Activated T-helper 2 cell treated with anti-CD3 and anti-CD28 coated beads, Interferon-gamma antibody, Interleukin-2, Interleukin-4, amounts not matched to agents 10 μg/mL and 5 μg/mL and 100 μg/mL, durations not matched to agents 14 hours and 24 hours and 36 hours (primary cell): ENCODE results near the gene TMEM273. TPM values are rescaled to one million over a fixed set of nuclear protein-coding genes. Genes with fewer than 3 reads are reported as not detected.

Experiments used
- DNase-seq: peaks from one replicate; pipeline ENCODE4 v3.0.0; 2021; ENCODE audit warnings: low spot score
- H3K27ac Mint-ChIP-seq: one replicate; pipeline ENCODE4 v1.8.0; 2021; ENCODE audit warnings: mixed read lengths
- H3K27me3 Mint-ChIP-seq: one replicate; pipeline ENCODE4 v1.8.0; 2021; ENCODE audit warnings: low read depth, mixed read lengths
- H3K36me3 Mint-ChIP-seq: one replicate; pipeline ENCODE4 v1.8.0; 2021; ENCODE audit warnings: low read depth, mixed read lengths
- H3K4me1 Mint-ChIP-seq: one replicate; pipeline ENCODE4 v1.8.0; 2021; ENCODE audit warnings: low read depth, mixed read lengths
- H3K4me3 Mint-ChIP-seq: one replicate; pipeline ENCODE4 v1.8.0; 2021; ENCODE audit warnings: low read depth, mild to moderate bottlenecking, moderate library complexity, mixed read lengths
- H3K9me3 Mint-ChIP-seq: one replicate; pipeline ENCODE4 v1.8.0; 2021; ENCODE audit warnings: mixed read lengths
- intact Hi-C: fragments of 100-400 bp; cut with micrococcal nuclease; formaldehyde crosslinking; loops from one replicate; pipeline ENCODE4 v1.15.1; 2023
- total RNA-seq: library from RNA; stranded (reverse); gene quantifications from 2 replicates; pipeline ENCODE4 v1.2.3, GENCODE V29; 2022

Gene TMEM273
- total RNA-seq, 1 donor from 2014 or later, result 58.4 TPM

- intact Hi-C loops, result no loop called here
- Mint-ChIP-seq H3K4me3 (no peak overlapping the region), H3K4me1 (peaks cover 30% of the 10 kb centered on the region), H3K27me3 (peaks cover 1% of the 10 kb centered on the region), H3K36me3 (peaks cover 33% of the 10 kb centered on the region), H3K27ac (no peak overlapping the region), H3K9me3 (peaks cover 7% of the 10 kb centered on the region)
- DNase-seq, result no peak
These were observed 35.5 kb downstream of the TMEM273 start for GRCh38 chr10:49152663-49153062.

- Mint-ChIP-seq H3K4me3 (no peak overlapping the region), H3K36me3 (peaks cover 27% of the 10 kb centered on the region), H3K27me3 (peaks cover 1% of the 10 kb centered on the region), H3K27ac (no peak overlapping the region), H3K9me3 (peaks cover 9% of the 10 kb centered on the region), H3K4me1 (peaks cover 24% of the 10 kb centered on the region)
- intact Hi-C loops, result no loop called here
- DNase-seq, result no peak
These were observed 36.2 kb downstream of the TMEM273 start for GRCh38 chr10:49152037-49152436.

GRCh38 chr10:49151481-49151880 is 36.7 kb downstream of the TMEM273 start:
- Mint-ChIP-seq H3K36me3 (peaks cover 23% of the 10 kb centered on the region), H3K9me3 (peaks cover 9% of the 10 kb centered on the region), H3K27me3 (peaks cover 1% of the 10 kb centered on the region), H3K4me1 (peaks cover 18% of the 10 kb centered on the region), H3K4me3 (no peak overlapping the region), H3K27ac (no peak overlapping the region)
- intact Hi-C loops, result no loop called here
- DNase-seq, result no peak

GRCh38 chr10:49151025-49151445 is 37.2 kb downstream of the TMEM273 start:
- H3K27me3 Mint-ChIP-seq, result peaks cover 5% of the 10 kb centered on the region
- no peak for DNase-seq
- intact Hi-C loops, result no loop called here
- peaks cover 15% of the 10 kb centered on the region for H3K4me1 Mint-ChIP-seq
- no peak overlapping the region for H3K27ac Mint-ChIP-seq
- H3K9me3 Mint-ChIP-seq, result peaks cover 9% of the 10 kb centered on the region
- no peak overlapping the region for H3K4me3 Mint-ChIP-seq
- H3K36me3 Mint-ChIP-seq, result peaks cover 19% of the 10 kb centered on the region

- Mint-ChIP-seq H3K27ac (no peak overlapping the region), H3K4me3 (no peak overlapping the region), H3K4me1 (peaks cover 15% of the 10 kb centered on the region), H3K9me3 (peaks cover 9% of the 10 kb centered on the region), H3K36me3 (peaks cover 13% of the 10 kb centered on the region), H3K27me3 (peaks cover 9% of the 10 kb centered on the region)
- no peak for DNase-seq
- intact Hi-C loops, result no loop called here
These were observed 37.8 kb downstream of the TMEM273 start for GRCh38 chr10:49150426-49150825.

- peaks cover 7% of the 10 kb centered on the region for H3K36me3 Mint-ChIP-seq
- intact Hi-C loops, result no loop called here
- no peak for DNase-seq
These were observed 38.3 kb downstream of the TMEM273 start for GRCh38 chr10:49149881-49150280.

GRCh38 chr10:49144058-49144720 is 44.0 kb downstream of the TMEM273 start:
- DNase-seq, result no peak
- Mint-ChIP-seq H3K36me3 (no peaks in the 10 kb centered on the region), H3K4me3 (no peak overlapping the region), H3K9me3 (peaks cover 9% of the 10 kb centered on the region), H3K4me1 (peaks cover 2% of the 10 kb centered on the region), H3K27ac (no peak overlapping the region), H3K27me3 (peaks cover 13% of the 10 kb centered on the region)
- intact Hi-C loops, result no loop called here

More at GRCh38 chr10:49149881-49150280, 38.3 kb downstream of the TMEM273 start:
- H3K4me1 Mint-ChIP-seq, result peaks cover 15% of the 10 kb centered on the region
- H3K27me3 Mint-ChIP-seq, result peaks cover 9% of the 10 kb centered on the region
- no peak overlapping the region for H3K27ac Mint-ChIP-seq
- H3K9me3 Mint-ChIP-seq, result peaks cover 9% of the 10 kb centered on the region
- H3K4me3 Mint-ChIP-seq, result no peak overlapping the region

- peaks cover 2% of the 10 kb centered on the region for H3K4me1 Mint-ChIP-seq
- H3K9me3 Mint-ChIP-seq, result peaks cover 6% of the 10 kb centered on the region
- H3K27ac Mint-ChIP-seq, result no peak overlapping the region
- intact Hi-C loops, result no loop called here
- peaks cover 13% of the 10 kb centered on the region for H3K27me3 Mint-ChIP-seq
- no peak for DNase-seq
- no peak overlapping the region for H3K4me3 Mint-ChIP-seq
- H3K36me3 Mint-ChIP-seq, result no peaks in the 10 kb centered on the region
These were observed 44.9 kb downstream of the TMEM273 start for GRCh38 chr10:49143249-49143648.

GRCh38 chr10:49141541-49142332 is 46.5 kb downstream of the TMEM273 start:
- no peak for DNase-seq
- H3K27ac Mint-ChIP-seq, result no peak overlapping the region

GRCh38 chr10:49140304-49141177 is 47.6 kb downstream of the TMEM273 start:
- H3K4me3 Mint-ChIP-seq, result no peak overlapping the region
- H3K27me3 Mint-ChIP-seq, result peaks cover 13% of the 10 kb centered on the region
- peaks cover 4% of the 10 kb centered on the region for H3K9me3 Mint-ChIP-seq
- intact Hi-C loops, result no loop called here
- H3K27ac Mint-ChIP-seq, result no peak overlapping the region
- peaks cover 2% of the 10 kb centered on the region for H3K4me1 Mint-ChIP-seq
- no peak for DNase-seq
- no peaks in the 10 kb centered on the region for H3K36me3 Mint-ChIP-seq

More at GRCh38 chr10:49141541-49142332, 46.5 kb downstream of the TMEM273 start:
- peaks cover 15% of the 10 kb centered on the region for H3K27me3 Mint-ChIP-seq
- H3K9me3 Mint-ChIP-seq, result peaks cover 3% of the 10 kb centered on the region
- H3K4me3 Mint-ChIP-seq, result no peak overlapping the region
- intact Hi-C loops, result no loop called here
- H3K4me1 Mint-ChIP-seq, result peaks cover 2% of the 10 kb centered on the region
- H3K36me3 Mint-ChIP-seq, result no peaks in the 10 kb centered on the region

GRCh38 chr10:49139846-49140195 is 48.4 kb downstream of the TMEM273 start:
- intact Hi-C loops, result no loop called here
- H3K9me3 Mint-ChIP-seq, result peaks cover 4% of the 10 kb centered on the region
- H3K27ac Mint-ChIP-seq, result no peak overlapping the region
- peaks cover 2% of the 10 kb centered on the region for H3K4me1 Mint-ChIP-seq
- DNase-seq, result no peak
- H3K27me3 Mint-ChIP-seq, result peaks cover 17% of the 10 kb centered on the region
- no peaks in the 10 kb centered on the region for H3K36me3 Mint-ChIP-seq
- no peak overlapping the region for H3K4me3 Mint-ChIP-seq

- Mint-ChIP-seq H3K9me3 (peaks cover 4% of the 10 kb centered on the region), H3K4me1 (peaks cover 2% of the 10 kb centered on the region)
These were observed 49.0 kb downstream of the TMEM273 start for GRCh38 chr10:49139028-49139845.

More at GRCh38 chr10:49139028-49139845, 49.0 kb downstream of the TMEM273 start:
- Mint-ChIP-seq H3K27me3 (peaks cover 15% of the 10 kb centered on the region), H3K27ac (no peak overlapping the region), H3K36me3 (no peaks in the 10 kb centered on the region), H3K4me3 (no peak overlapping the region)
- no peak for DNase-seq
- intact Hi-C loops, result no loop called here
